HG03442 (cell line): ENCODE results near the gene WDR27.

Experiments used
- ATAC-seq: cut with Tn5 transposase; IDR thresholded peaks from one replicate; pipeline ENCODE4 v1.9.1; 2021; ENCODE audit warnings: mild to moderate bottlenecking, moderate library complexity; ENCODE audit not compliant: unreplicated experiment

Gene WDR27

DNA sequence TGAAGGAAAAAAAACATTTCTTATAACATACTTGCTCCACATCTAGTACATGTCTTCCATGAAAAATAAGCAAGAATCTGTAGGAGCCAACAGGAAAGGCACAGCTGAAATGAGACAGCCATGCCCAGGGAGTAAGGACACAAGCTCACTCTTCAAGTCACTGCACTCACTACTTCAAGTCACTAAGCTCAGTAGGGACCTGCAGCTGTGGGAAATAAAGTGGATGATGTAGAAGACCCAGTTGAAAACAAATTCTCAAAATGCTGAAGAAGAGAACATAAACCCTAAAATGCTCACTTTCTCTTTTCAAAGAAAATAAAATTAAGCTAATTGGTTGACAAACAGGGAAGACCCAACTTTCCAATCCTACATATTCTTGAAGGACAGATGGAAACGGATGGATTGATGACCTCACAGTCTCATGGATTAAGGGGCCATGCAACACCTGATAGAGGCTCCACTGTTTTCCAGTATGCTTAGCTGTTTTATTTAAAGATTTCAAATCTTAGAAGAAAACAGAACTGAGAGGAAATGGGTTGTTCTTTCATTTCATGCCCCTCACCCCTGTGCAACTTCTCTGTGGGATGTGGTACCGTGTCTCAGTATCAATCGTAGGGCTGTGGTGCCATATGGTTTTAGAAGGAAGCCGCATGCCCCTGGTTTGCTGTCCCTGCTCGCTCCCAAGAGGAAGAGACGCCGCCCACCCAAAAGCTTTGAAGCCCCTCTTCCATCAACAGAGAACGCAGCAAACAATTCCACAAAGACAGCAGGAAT lies 133.3 kb downstream of the WDR27 start:
- no peak for ATAC-seq

DNA sequence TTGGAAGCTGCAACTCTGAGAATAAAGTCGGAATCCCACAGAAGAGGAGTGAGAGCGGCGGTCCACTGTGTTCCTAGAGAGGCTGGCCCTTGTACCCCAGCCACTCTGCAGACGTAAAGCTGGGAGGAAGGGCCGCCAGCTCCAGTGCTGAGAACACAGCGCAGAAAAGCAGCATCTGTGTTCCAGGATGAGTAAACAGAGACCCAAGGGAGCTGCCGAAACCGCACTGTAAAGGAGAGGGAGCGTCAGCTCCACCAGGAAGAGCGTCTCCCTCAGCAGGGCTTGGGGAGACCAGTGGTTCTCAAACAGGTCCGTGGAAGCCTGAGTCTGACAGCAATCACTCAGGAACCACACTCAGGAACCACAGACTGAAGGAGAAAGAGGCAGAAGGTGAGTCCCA lies 134.0 kb downstream of the WDR27 start:
- ATAC-seq, result no peak

GRCh38 chr6:169566961-169567750 lies 134.7 kb downstream of the WDR27 start:
- no peak for ATAC-seq

DNA sequence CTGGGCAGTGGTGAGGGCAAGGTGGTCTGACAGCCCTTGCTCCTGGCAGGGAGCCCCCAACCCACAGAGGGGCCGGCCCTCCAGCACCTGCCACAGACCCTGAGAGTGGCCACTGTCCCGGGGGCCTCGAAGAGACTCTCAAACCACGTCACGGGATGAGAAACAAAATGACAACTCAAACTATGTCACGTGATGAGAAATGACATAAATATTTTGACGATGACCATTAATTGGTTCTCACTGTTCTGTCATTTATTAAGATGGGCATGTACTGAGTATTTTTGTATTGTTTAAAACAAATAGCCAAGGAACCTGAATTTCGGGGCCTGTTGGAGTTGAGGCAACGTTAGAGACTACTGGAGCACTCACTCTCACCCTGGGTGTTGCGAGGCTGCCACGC lies 135.5 kb downstream of the WDR27 start:
- no peak for ATAC-seq

- no peak for ATAC-seq
These were observed 137.2 kb downstream of the WDR27 start for GRCh38 chr6:169564453-169565240.

- ATAC-seq, result no peak
These were observed 140.2 kb downstream of the WDR27 start for GRCh38 chr6:169561665-169562064.

GRCh38 chr6:169559592-169559991 lies 142.2 kb downstream of the WDR27 start:
- ATAC-seq, result no peak

DNA sequence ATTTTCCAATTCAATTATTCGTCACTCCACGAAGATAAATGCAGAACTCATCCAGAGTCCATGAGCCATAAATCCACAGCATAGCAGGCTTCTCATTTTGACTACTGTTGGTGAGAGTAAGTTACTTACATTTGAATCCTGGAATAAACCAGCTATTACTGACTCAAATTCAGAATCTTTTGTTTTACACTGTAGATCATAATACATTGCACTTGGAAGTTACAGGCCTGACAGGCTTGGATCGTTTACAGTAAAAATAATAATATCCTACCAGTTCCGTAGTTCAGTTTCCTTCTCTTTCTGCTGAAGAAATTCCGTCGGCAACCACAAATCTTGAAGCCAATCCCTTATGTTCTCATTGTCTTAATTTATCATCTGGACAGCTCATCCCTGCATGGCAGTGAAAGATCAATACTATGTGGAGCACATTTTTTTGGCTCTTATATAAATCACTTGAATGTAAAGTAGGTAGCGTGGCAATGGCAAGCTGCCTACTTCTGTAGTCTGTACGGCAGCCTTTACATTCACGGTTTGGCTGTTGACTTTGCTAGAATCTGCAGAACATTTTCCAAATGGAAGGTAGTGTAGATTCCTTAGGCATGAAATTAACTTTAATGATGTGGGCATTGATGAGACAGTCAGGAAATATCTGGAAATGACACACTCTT lies 142.9 kb downstream of the WDR27 start:
- ATAC-seq, result no peak

DNA sequence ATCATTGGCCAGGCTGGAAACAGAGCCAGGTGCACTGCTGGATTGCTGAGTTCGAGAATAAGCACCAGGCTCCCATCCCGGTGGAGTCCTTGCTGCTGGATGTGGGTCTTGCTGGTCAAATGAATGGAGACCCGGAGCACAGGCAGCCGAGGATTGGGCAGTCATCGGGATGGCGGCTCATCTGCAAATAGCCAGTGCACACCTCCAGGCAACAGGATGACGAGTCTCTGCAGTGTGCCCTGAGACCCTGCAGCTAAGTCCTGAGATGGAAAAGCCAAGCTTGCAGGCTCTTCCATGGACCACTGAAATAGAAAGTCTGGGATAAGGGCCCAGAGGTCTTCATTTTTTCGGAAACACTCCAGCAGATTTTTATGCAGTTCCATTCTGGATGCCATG lies 143.5 kb downstream of the WDR27 start:
- ATAC-seq, result no peak

- no peak for ATAC-seq
These were observed 143.9 kb downstream of the WDR27 start for GRCh38 chr6:169557887-169558286.

DNA sequence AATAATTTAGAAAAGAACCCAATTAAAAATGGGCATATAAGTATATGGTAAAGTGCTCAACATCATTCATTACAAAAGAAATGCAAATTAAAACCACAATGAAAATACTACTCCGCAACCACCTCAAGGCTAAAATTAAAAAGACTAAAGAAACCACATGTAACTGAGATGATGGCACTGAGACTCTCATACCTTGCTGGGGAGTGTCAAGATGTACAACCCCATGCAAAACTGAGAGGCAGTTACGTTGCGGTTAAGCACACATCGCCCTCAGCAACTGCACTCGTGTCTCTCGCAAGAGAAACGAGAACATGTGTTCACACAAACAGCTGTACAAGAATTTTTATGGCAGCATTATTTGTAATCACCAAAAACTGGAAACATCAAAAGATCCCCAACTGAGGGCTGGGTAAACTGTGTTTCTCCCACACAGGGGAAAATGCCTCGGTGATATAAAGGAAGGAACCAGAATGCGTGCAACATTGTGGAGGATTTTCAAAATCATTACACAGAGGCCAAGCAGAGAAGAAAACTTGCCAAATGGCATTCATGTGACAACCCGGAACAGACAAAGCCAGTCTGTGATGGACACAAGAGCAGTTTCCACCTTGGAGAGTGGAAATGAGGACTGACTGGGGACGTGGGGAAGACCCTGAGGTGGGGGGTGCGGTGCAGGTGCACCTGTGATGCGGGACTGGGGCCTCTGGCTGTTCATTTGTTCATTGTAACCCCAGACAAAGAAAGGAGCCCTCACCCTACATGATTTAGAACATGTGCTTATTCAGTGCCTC lies 144.9 kb downstream of the WDR27 start:
- peak; percentile 100 for ATAC-seq

DNA sequence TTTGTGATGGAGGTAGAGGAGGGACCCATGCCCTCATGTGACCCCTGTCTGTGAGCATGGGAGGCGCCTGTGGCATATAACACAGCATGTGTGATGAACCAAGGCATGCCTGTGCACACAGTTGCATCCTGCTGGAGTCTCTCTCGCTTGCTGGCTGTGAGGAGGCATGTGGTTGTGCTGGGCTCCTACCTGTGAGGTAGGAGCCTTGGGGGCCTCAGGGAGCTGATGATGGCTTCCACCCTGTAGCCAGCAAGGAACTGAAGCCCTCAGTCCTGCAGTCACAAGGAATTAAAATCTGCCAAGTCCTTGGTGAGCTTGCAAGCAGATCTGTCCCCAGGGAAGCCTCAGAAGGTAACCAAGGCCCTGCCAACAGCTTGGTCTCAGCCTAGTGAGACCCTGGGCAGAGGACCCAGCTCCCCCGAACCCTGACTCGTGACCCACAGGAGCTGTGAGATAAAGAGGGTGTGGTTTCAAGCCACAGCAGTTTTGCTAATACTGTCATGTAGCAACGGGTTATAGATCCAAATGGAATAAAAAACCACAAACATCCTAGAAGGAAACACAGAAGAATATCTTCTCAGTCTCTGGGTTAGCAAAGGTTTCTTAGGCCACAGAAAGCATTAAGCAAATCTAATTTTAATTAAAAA lies 145.7 kb downstream of the WDR27 start:
- no peak for ATAC-seq

- no peak for ATAC-seq
These were observed 155.8 kb downstream of the WDR27 start for GRCh38 chr6:169545982-169546381.

DNA sequence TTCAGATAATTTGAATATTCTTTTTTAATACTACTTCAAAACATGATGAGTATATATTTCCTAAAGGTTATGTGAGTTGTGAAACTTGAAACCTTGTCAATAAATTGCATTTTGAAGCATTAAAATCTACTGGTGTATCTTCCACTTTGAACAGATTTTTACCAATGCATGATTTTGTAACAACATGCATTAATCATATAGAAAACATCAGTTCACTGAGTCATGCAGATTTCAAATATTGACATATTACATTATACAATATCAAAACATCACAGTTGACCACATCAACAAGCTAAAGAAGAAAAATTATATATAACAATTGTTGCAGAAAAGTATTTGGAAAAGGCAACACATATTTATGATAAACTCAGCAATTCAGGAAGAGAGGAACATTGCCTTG lies 158.1 kb downstream of the WDR27 start:
- no peak for ATAC-seq

DNA sequence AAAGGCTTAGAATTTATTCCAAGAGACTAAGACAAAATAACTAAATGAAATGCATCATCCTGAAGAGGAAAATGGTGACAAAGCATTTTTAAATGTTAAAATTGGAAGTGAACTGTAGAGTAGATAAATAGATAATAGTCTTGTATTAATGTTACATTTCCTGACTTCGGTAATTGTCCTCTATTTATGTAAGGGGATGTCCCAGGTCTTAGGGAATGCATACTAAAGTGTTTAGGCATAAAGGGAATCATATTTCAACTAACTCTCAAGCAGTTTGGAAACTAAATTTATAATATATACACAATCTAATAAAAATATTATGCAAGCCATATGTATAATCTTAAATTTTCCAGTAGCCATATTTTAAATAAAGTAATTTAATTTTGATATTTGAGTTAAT lies 159.3 kb downstream of the WDR27 start:
- ATAC-seq, result no peak

- ATAC-seq, result no peak
These were observed 162.5 kb downstream of the WDR27 start for GRCh38 chr6:169539176-169539897.

- no peak for ATAC-seq
These were observed 165.2 kb downstream of the WDR27 start for GRCh38 chr6:169536446-169537170.

- ATAC-seq, result no peak
These were observed 167.8 kb downstream of the WDR27 start for GRCh38 chr6:169534039-169534421.
